ENCODE data around the gene RPS16. TPM values are rescaled to one million over a fixed set of nuclear protein-coding genes. Genes with fewer than 3 reads are reported as not detected.

Gene RPS16
- total RNA-seq, 1 donor from 2014 or later, result 1,446 TPM

DNA sequence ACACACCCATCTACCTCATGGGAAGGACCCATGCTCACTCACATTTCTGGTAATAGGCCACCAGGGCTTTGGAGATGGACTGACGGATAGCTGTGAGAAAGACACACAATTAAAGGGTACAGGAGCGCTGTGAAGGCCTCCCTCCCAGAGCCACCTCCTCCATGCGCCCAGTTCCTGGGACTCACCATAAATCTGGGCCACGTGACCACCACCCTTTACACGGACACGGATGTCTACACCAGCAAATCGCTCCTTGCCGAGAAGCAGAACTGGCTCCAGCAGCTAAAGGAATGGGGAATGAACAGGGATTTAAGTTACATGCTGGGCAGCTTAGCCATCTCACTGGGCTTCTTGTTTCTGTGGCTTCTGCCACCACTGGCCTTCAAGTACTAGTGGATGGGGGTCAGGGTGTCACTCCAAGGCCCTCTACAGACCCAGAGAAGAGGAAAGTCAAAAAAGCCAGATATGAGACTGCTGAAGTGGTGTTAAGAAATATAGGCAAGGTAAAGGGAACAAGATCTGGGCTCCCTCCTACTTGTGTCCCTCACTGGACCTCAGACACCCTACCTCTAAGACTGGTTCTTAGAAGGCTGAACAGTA, 2.2 kb downstream of the RPS16 start:
- Histone ChIP-seq H3K9me3 (no peaks in the 10 kb centered on the region), H3K27ac (peak overlapping the region; percentile 93), H3K36me3 (peaks cover 33% of the 10 kb centered on the region), H3K4me3 (no peak overlapping the region), H3K27me3 (no peaks in the 10 kb centered on the region), H3K4me1 (peaks cover 43% of the 10 kb centered on the region)
- TF ChIP-seq, protein P1, sequence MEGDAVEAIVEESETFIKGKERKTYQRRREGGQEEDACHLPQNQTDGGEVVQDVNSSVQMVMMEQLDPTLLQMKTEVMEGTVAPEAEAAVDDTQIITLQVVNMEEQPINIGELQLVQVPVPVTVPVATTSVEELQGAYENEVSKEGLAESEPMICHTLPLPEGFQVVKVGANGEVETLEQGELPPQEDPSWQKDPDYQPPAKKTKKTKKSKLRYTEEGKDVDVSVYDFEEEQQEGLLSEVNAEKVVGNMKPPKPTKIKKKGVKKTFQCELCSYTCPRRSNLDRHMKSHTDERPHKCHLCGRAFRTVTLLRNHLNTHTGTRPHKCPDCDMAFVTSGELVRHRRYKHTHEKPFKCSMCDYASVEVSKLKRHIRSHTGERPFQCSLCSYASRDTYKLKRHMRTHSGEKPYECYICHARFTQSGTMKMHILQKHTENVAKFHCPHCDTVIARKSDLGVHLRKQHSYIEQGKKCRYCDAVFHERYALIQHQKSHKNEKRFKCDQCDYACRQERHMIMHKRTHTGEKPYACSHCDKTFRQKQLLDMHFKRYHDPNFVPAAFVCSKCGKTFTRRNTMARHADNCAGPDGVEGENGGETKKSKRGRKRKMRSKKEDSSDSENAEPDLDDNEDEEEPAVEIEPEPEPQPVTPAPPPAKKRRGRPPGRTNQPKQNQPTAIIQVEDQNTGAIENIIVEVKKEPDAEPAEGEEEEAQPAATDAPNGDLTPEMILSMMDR (IDR thresholded peaks at IDR 0.05), result no peak
- ATAC-seq (no peak), DNase-seq (no peak)
- intact Hi-C loops (cut with DNase I), result no loop called here

DNA sequence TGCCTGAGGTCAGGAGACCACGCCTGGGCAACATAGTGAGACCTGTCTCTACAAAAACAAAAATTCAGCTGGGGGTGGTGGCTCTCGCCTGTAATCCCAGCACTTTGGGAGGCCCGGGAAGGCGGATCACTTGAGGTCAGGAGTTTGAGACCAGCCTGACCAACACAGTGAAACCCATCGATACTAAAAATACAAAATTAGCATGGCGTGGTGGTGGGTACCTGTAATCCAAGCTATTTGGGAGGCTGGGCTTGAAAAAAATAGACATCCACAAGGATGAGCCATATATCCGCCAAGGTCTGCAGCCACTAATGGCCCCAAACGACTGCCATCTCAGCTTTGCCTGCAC, 3.1 kb downstream of the RPS16 start:
- no peaks in the 10 kb centered on the region for H3K27me3 ChIP-seq
- intact Hi-C loops (cut with DNase I), result no loop called here
- H3K4me3 ChIP-seq, result no peak overlapping the region
- ATAC-seq (no peak), DNase-seq (no peak)
- no peaks in the 10 kb centered on the region for H3K9me3 ChIP-seq
- TF ChIP-seq, protein P1 (IDR thresholded peaks at IDR 0.05), result no peak
- H3K27ac ChIP-seq, result no peak overlapping the region
- H3K36me3 ChIP-seq, result peaks cover 33% of the 10 kb centered on the region
- H3K4me1 ChIP-seq, result peaks cover 49% of the 10 kb centered on the region

DNA sequence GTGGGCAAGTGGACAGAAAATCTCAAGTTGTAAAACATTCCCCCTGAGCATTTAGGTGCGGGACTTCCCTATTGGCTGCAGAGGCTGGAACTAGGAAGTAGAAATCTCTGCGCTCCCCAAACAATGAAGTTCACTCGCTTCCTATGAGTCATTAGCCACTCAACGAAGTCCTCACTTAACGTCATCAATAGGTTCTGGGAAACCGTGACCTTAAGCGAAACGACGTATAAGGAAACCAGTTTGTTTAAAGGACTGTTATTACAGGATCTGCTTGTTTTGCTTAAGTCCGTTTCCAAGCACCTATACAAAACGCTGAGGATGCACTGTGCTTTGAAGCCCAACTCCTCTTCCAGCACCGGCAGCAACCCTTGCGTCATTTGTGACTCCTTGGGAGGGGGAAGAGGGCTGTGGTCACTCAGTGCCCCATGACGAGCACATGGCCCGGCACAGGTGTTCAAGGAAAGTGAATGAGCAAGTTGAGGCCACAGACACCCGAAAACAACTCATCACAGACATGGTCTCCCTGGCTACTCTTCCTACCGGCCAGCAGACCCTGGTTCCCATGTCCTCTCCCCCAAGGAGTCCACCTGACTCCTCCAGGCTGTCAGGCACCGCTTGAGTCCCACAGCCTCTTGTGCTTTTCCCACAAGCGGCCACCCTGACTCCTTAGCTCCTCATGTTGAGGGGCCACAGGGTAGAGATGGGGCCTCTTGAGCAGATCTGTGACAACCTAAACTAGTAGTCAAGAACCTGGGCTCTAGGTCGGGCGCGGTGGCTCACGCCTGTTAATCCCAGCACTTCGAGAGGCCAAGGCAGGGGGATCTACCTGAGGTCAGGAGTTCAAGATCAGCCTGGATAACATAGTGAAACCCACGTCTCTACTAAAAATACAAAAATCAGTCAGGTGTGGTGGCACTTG, 4.8 kb downstream of the RPS16 start:
- Histone ChIP-seq H3K9me3 (no peaks in the 10 kb centered on the region), H3K27me3 (no peaks in the 10 kb centered on the region), H3K36me3 (peaks cover 33% of the 10 kb centered on the region), H3K27ac (peak overlapping the region; percentile 91), H3K4me3 (peak overlapping the region; percentile 21), H3K4me1 (peaks cover 45% of the 10 kb centered on the region)
- DNase-seq (peak; percentile 78), ATAC-seq (peak; percentile 79)
- intact Hi-C loops (cut with DNase I), result no loop called here
- TF ChIP-seq, protein P1 (IDR thresholded peaks at IDR 0.05), result no peak

- H3K4me1 ChIP-seq, result peaks cover 28% of the 10 kb centered on the region
- H3K27me3 ChIP-seq, result no peaks in the 10 kb centered on the region
- TF ChIP-seq, protein P1 (IDR thresholded peaks at IDR 0.05), result no peak
- DNase-seq (peak; percentile 78), ATAC-seq (peak; percentile 74)
- H3K36me3 ChIP-seq, result peaks cover 21% of the 10 kb centered on the region
- H3K27ac ChIP-seq, result peak overlapping the region; percentile 83
- H3K4me3 ChIP-seq, result no peak overlapping the region
- H3K9me3 ChIP-seq, result no peaks in the 10 kb centered on the region
- intact Hi-C loops (cut with DNase I), result no loop called here
Observed at GRCh38 chr19:39428283-39429112, 7.3 kb downstream of the RPS16 start.

GRCh38 chr19:39427707-39428106, 8.0 kb downstream of the RPS16 start:
- Histone ChIP-seq H3K36me3 (peaks cover 13% of the 10 kb centered on the region), H3K4me1 (peaks cover 27% of the 10 kb centered on the region), H3K4me3 (no peak overlapping the region), H3K27ac (peak overlapping the region; percentile 83), H3K9me3 (no peaks in the 10 kb centered on the region), H3K27me3 (no peaks in the 10 kb centered on the region)
- DNase-seq (no peak), ATAC-seq (no peak)
- TF ChIP-seq, protein P1 (IDR thresholded peaks at IDR 0.05), result no peak
- intact Hi-C loops (cut with DNase I), result no loop called here
